Hepatocyte (in vitro differentiated cells): ENCODE results near the gene SEPSECS.

ENCODE experiments used
- CTCF ChIP-seq: fragments of 200-600 bp; sonication (generic); IDR thresholded peaks from 2 replicates; pipeline ENCODE4 v1.5.1; 2016; ENCODE audit warnings: antibody characterized with exemption, mild to moderate bottlenecking; ENCODE audit not compliant: poor library complexity
- EZH2 ChIP-seq: fragments of 200-600 bp; sonication (generic); IDR thresholded peaks from 2 replicates; pipeline ENCODE4 v1.6.1; 2016; ENCODE audit warnings: antibody characterized with exemption, mild to moderate bottlenecking, borderline replicate concordance
- EZH2phosphoT487 ChIP-seq: fragments of 200-600 bp; sonication (generic); IDR thresholded peaks from one replicate; pipeline ENCODE4 v1.6.1; 2018; ENCODE audit warnings: antibody characterized with exemption, mild to moderate bottlenecking, low read depth, moderate library complexity; ENCODE audit not compliant: unreplicated experiment, severe bottlenecking

GRCh38 chr4:25103418-25103817, 56.8 kb downstream of the SEPSECS start:
- TF ChIP-seq CTCF (no peak), EZH2 (no peak), EZH2phosphoT487 (no peak)
